ENCODE results near the gene CCL1.

GRCh38 chr17:34370997-34371395, 8.0 kb upstream of the CCL1 start:
- TF ChIP-seq CTCF (IDR thresholded peaks at IDR 0.05) (no peak), POLR2A (IDR thresholded peaks at IDR 0.05) (no peak)
